Activated T-helper 1 cell treated with anti-CD3 and anti-CD28 coated beads, Interleukin-2, amount 50 U/mL, for 16 hours (primary cell): Measurements from ENCODE around the gene CCDC74A.
"Not testable (repeated sequence)": the region's sequence is repeated elsewhere in the genome, so short reads cannot be mapped to it uniquely, and the experiment has no call there.

Experiments
- DNase-seq, 2 donors: peaks; one replicate each; pipeline ENCODE4 v3.0.0-alpha.2; 2020; ENCODE audit warnings: low read depth in 1 of 2, low spot score in 1 of 2

Gene CCDC74A

GRCh38 chr2:131556998-131557397 lies 29.3 kb downstream of the CCDC74A start:
- no peak for DNase-seq

DNA sequence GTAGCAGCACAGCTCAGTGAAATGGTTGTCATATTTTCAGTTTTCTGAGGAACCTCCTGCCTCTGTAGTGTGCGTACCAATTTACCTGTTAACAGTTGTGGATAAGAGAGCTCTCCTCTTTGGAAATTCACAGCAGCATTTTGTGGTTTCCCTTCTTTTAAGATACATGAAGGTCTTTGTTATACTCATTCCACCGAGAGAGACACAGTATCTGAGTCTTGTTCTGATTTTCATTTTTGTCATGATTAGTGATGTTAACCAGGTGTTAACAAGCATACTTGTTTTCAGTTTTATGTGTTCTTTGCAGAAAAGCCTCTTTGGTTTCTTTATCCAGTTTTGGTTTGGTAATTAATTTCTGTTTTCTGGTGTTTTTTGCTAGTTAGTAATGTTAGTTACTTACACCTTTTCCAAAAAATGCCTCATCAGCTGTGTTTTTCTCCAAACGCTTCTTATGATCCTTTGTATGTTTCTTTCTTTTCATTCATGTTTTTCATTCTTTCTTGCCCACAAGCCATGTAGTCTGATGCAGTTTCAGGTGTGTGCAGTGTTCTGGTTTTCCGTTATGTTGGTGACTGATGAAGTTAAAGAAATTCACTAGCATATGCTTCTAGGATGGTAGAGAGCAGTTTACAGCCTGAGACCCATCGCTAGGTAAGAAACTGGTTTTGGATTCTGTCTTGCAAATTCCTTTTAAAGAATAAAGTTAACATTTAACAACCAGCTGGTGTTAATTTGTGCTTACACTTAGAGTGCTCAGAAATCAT lies 30.1 kb downstream of the CCDC74A start:
- DNase-seq: no peak

DNA sequence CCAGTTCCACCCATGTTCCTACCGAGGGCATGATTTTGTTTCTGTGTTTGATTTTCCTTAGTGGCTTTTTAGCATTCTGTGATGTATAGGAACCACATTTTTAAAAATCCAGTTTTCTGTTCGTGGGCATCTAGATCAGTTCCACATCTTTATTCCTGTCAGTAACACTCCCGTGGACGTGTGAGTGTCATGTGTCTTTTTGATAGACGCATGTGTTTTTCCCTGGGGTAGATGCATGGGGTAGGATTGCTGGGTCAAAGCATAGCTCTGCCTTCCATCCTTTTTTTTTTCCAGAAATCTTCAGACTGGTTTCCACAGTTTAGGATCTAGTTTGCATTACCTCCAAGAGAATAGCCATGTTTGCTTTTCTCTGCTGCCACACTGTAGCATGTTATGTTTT lies 38.7 kb downstream of the CCDC74A start:
- DNase-seq: no peak

DNA sequence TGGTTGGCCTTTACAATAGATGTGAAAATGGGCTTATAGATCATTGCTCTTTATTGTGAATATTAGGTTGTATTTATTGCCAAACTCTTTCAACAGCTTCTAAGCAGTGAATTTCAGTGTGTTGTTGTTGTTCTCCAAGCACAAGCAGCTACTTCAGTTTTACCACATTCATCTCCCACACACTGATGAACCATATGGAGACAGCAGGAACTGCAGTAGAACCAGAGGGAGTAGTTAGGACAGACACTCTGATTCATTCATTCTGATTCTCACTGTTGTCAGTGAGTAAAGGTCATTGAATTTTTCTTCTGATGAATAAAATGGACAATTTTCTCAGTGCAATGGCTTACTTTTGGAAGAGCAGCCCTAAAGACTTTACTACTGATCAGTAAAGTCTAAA lies 40.2 kb downstream of the CCDC74A start:
- DNase-seq: no peak

GRCh38 chr2:131568401-131568800 lies 40.7 kb downstream of the CCDC74A start:
- not testable (repeated sequence) for DNase-seq

- no peak for DNase-seq
Observed at GRCh38 chr2:131572175-131572574, 44.5 kb downstream of the CCDC74A start.

GRCh38 chr2:131577812-131578211 lies 50.1 kb downstream of the CCDC74A start:
- no peak for DNase-seq

DNA sequence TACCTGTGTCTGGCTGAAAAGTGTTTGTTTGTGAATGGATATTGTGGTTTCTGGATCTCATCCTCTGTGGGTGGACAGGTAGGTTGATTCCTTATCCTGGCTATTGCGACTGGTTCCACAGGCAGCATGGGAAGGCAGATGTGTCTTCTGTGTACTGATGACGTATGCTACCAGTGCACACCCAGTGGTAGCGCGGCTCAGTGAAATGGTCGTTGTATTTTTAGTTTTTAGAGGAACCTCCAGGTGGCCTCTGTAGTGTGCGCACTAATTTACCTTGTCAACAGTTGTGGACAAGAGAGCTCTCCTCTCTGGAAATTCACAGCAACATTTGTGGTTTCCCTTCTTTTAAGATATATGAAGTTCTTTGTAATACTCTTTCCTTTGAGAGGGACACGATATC lies 52.5 kb downstream of the CCDC74A start:
- no peak for DNase-seq
